Ovary (tissue), 3 donors: ENCODE data around the gene SLC6A6.

ENCODE experiments used
- EP300 ChIP-seq: sonication (generic); formaldehyde crosslinking; IDR thresholded peaks from one replicate; pipeline ENCODE4 v1.6.1; 2017; ENCODE audit warnings: antibody characterized with exemption
- TF ChIP-seq, protein P1 (sequence below), 3 donors: fragments of 450-650 bp in 2 of 3; fragments of 200-600 bp in 1 of 3; IDR thresholded peaks; one replicate each; pipeline versions ENCODE4 v1.5.1 to v1.8.0; 2016 to 2022; ENCODE audit warnings: antibody characterized with exemption in 3 of 3, mild to moderate bottlenecking in 1 of 3
- donor health status: DM: no; HTN: no; CAD: no.

DNA sequence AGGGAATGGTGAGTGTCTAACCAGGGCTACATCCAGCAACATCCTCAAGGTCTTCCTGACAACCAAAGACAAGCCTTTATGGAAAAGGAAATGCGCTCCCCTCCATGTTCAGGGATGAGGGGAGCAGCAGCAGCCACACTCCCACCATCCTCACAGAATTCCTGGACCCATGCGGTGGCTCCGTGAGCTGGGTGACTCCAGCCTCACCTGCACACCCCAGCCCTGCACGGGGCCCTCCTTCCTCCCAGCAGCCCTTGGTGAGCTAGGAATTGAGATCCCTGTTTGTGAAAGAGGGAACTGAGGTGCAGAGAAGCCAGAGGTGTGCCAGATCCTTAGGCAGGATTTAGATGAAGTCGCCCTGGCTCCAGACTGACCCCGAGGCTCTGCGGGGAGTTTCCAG lies 85.4 kb downstream of the SLC6A6 start:
- no peak for TF ChIP-seq EP300
- TF ChIP-seq, protein P1, sequence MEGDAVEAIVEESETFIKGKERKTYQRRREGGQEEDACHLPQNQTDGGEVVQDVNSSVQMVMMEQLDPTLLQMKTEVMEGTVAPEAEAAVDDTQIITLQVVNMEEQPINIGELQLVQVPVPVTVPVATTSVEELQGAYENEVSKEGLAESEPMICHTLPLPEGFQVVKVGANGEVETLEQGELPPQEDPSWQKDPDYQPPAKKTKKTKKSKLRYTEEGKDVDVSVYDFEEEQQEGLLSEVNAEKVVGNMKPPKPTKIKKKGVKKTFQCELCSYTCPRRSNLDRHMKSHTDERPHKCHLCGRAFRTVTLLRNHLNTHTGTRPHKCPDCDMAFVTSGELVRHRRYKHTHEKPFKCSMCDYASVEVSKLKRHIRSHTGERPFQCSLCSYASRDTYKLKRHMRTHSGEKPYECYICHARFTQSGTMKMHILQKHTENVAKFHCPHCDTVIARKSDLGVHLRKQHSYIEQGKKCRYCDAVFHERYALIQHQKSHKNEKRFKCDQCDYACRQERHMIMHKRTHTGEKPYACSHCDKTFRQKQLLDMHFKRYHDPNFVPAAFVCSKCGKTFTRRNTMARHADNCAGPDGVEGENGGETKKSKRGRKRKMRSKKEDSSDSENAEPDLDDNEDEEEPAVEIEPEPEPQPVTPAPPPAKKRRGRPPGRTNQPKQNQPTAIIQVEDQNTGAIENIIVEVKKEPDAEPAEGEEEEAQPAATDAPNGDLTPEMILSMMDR (IDR thresholded peaks at IDR 0.05), result no peak
